ENCODE measurements around the gene AFAP1L2.

The AFAP1L2 gene

DNA sequence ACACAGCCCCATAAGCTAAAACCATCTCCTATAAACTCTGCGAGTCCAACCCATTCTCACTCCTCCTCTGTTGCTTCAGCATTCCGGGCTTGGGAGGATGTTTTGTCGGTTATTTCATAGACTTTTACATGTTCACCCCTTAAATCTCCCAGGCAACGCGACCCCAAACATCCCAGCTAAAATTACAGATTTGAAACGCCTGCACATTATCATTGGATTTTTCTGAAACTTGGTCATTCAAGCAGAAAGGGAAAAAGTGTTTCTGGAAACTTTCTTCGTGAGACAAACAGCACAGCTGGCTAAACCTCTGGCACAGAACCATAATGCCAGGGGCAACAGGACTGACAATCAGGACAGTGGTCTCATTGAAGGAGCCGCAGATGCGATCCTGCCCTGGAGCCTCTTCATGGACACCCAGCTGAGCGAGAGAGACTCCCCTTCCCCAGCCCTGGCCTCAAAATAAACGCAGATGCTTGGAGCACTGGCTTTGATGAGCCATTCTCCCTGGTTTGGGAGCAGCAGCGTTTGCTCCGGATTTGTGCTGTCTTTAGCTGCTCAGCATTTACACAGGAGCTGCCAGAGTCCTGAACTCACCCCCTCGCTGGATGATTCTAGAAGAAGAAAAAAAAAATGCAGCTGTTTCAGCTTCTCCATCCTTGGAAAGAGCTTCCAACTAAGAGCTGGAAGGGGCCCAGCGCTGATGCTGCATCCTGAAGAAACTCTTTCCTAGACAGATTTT is 30.1 kb downstream of the AFAP1L2 start:
- no peak overlapping the region for H3K4me3 ChIP-seq (ENCODE audit: low read depth, low read length)
- peaks cover 14% of the 10 kb centered on the region for H3K27me3 ChIP-seq (ENCODE audit: insufficient read depth, low read length)
- no peak overlapping the region for H2AFZ ChIP-seq (ENCODE audit: low read length, unreplicated experiment)
- H3K79me2 ChIP-seq (ENCODE audit: control insufficient read depth, insufficient read depth, low read length, unreplicated experiment) = no peaks in the 10 kb centered on the region
- no peak overlapping the region for H3K27ac ChIP-seq (ENCODE audit: low read depth, low read length)
- H3K36me3 ChIP-seq (ENCODE audit: insufficient read depth, low read length) = no peaks in the 10 kb centered on the region
- H3K4me1 ChIP-seq (ENCODE audit: control insufficient read depth, insufficient read depth, low read length, unreplicated experiment) = peaks cover 4% of the 10 kb centered on the region

DNA sequence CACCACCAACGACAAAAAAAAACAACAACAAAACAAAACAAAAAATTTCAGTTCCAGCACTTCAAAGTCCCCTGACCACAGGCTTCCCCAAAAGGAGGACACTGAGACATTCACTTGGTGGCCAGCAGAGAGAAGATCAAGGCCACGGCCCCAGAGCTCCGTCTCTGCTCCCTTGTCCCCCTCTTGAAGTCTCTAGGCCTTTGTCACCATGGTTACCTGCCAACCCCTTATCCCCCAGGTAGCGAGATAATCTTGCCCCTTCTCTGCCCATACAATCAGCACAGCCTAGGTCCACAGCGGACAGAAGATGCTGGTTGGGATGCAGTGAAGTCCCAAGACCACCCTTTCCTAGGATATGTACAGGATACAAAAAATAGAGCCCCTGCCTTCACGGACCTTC is 30.7 kb downstream of the AFAP1L2 start:
- Histone ChIP-seq H3K27ac (ENCODE audit: low read depth, low read length) (no peak overlapping the region), H3K36me3 (ENCODE audit: insufficient read depth, low read length) (no peaks in the 10 kb centered on the region), H2AFZ (ENCODE audit: low read length, unreplicated experiment) (no peak overlapping the region), H3K79me2 (ENCODE audit: control insufficient read depth, insufficient read depth, low read length, unreplicated experiment) (no peaks in the 10 kb centered on the region), H3K4me1 (ENCODE audit: control insufficient read depth, insufficient read depth, low read length, unreplicated experiment) (peaks cover 4% of the 10 kb centered on the region), H3K4me3 (ENCODE audit: low read depth, low read length) (no peak overlapping the region), H3K27me3 (ENCODE audit: insufficient read depth, low read length) (peaks cover 14% of the 10 kb centered on the region)

DNA sequence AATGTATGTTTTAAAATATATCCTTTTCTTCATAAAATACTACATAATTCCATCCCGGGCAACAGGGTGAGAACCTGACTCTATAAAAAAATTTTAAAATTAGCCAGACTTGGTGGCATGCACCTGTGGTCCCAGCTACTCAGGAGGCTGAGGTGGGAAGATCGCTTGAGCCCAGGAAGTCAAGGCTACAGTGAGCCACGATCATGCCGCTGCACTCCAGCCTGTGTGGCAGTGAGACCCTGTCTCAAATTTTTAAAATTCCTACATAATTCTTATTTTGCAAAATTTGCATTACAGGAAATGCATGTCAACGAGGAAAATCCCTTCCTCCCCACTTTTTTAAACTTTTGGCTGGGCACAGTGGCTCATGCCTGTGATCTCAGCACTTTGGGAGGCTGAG is 31.3 kb downstream of the AFAP1L2 start:
- no peak overlapping the region for H3K4me3 ChIP-seq (ENCODE audit: low read depth, low read length)
- peaks cover 10% of the 10 kb centered on the region for H3K27me3 ChIP-seq (ENCODE audit: insufficient read depth, low read length)
- H3K79me2 ChIP-seq (ENCODE audit: control insufficient read depth, insufficient read depth, low read length, unreplicated experiment) = no peaks in the 10 kb centered on the region
- H2AFZ ChIP-seq (ENCODE audit: low read length, unreplicated experiment) = no peak overlapping the region
- no peak overlapping the region for H3K27ac ChIP-seq (ENCODE audit: low read depth, low read length)
- H3K4me1 ChIP-seq (ENCODE audit: control insufficient read depth, insufficient read depth, low read length, unreplicated experiment) = peaks cover 5% of the 10 kb centered on the region
- no peaks in the 10 kb centered on the region for H3K36me3 ChIP-seq (ENCODE audit: insufficient read depth, low read length)

DNA sequence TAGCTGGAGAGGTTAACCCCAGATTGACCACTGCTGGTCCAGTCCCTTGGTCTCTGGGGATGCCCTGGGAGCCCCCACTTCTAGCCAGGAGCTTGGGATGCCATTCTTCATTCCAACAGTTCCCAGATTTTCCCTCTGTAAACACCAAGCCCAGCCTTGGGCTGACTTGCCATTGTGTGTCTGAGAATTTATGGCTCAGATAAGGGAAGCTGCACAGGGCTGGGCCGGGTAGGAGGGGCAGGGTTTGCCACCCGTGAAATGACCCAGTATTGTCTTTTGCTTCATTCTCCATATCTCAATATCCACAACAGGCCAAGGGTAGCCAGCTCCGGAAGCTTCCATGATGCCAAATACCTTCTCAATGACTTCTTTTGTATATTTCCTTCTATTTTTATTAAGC is 32.1 kb downstream of the AFAP1L2 start:
- Histone ChIP-seq H3K4me1 (ENCODE audit: control insufficient read depth, insufficient read depth, low read length, unreplicated experiment) (peaks cover 13% of the 10 kb centered on the region), H3K79me2 (ENCODE audit: control insufficient read depth, insufficient read depth, low read length, unreplicated experiment) (no peaks in the 10 kb centered on the region), H3K27me3 (ENCODE audit: insufficient read depth, low read length) (peaks cover 8% of the 10 kb centered on the region), H3K27ac (ENCODE audit: low read depth, low read length) (no peak overlapping the region), H3K36me3 (ENCODE audit: insufficient read depth, low read length) (no peaks in the 10 kb centered on the region), H3K4me3 (ENCODE audit: low read depth, low read length) (no peak overlapping the region), H2AFZ (ENCODE audit: low read length, unreplicated experiment) (no peak overlapping the region)

DNA sequence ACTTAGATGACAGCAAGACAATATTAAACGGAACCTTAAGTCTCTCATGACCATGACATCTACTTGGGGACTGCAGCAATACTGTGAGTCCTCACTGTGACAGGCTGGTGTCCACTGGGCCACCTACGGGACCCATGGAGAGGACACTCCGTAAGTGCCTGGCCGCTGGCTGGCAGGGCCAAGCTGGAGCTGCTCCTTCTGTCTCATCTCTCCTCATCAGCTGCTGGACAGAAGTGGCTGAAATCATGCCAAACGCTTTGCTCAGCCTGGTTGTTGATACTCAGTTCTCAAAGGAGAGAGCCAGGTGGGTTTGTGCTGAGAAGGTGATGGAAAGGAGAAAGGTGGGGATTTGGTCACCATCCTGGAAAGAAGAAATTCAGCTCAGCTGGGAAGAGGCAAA is 33.3 kb downstream of the AFAP1L2 start:
- Histone ChIP-seq H3K4me1 (ENCODE audit: control insufficient read depth, insufficient read depth, low read length, unreplicated experiment) (peaks cover 15% of the 10 kb centered on the region), H3K27ac (ENCODE audit: low read depth, low read length) (no peak overlapping the region), H2AFZ (ENCODE audit: low read length, unreplicated experiment) (no peak overlapping the region), H3K36me3 (ENCODE audit: insufficient read depth, low read length) (no peaks in the 10 kb centered on the region), H3K27me3 (ENCODE audit: insufficient read depth, low read length) (no peaks in the 10 kb centered on the region), H3K79me2 (ENCODE audit: control insufficient read depth, insufficient read depth, low read length, unreplicated experiment) (no peaks in the 10 kb centered on the region), H3K4me3 (ENCODE audit: low read depth, low read length) (no peak overlapping the region)

DNA sequence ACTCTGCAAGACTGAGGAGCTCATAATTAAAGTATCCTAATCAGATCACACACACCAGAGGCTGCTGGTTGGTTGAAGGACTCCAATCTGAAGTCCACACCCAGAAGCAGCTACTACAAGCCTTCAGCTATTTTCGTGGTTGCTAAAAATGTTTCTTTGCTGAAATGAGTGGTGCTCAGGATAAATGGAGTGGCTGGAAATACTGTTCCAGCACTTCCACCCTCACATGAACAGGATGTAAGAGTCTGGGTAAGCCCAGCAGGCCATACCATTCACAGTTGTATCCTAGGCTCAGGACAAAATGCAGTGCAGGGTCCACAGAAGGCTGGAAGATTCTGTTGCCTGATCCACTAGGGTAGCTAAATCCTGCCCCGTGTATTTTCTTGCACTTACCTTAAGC is 34.1 kb downstream of the AFAP1L2 start:
- Histone ChIP-seq H3K4me3 (ENCODE audit: low read depth, low read length) (no peak overlapping the region), H3K79me2 (ENCODE audit: control insufficient read depth, insufficient read depth, low read length, unreplicated experiment) (no peaks in the 10 kb centered on the region), H3K4me1 (ENCODE audit: control insufficient read depth, insufficient read depth, low read length, unreplicated experiment) (peaks cover 15% of the 10 kb centered on the region), H3K27me3 (ENCODE audit: insufficient read depth, low read length) (no peaks in the 10 kb centered on the region), H3K27ac (ENCODE audit: low read depth, low read length) (no peak overlapping the region), H2AFZ (ENCODE audit: low read length, unreplicated experiment) (no peak overlapping the region), H3K36me3 (ENCODE audit: insufficient read depth, low read length) (no peaks in the 10 kb centered on the region)

DNA sequence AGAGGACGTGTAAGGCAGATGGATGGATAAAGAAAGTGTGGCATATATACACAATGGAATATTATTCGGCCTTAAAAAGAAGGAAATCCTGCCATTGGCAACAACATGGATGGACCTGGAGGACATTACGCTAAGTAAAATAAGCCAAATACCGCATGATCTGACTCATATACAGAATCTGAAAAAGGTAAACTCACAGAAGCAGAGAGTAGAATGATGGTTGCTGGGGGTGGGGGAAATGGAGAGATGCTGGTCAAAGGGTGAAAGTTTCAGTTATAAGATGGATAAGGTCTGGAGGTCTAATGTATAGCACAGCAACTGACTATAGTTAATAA is 36.3 kb downstream of the AFAP1L2 start:
- Histone ChIP-seq H3K4me1 (ENCODE audit: control insufficient read depth, insufficient read depth, low read length, unreplicated experiment) (peaks cover 11% of the 10 kb centered on the region), H3K79me2 (ENCODE audit: control insufficient read depth, insufficient read depth, low read length, unreplicated experiment) (no peaks in the 10 kb centered on the region), H2AFZ (ENCODE audit: low read length, unreplicated experiment) (no peak overlapping the region), H3K27me3 (ENCODE audit: insufficient read depth, low read length) (no peaks in the 10 kb centered on the region), H3K36me3 (ENCODE audit: insufficient read depth, low read length) (no peaks in the 10 kb centered on the region), H3K27ac (ENCODE audit: low read depth, low read length) (no peak overlapping the region), H3K4me3 (ENCODE audit: low read depth, low read length) (no peak overlapping the region)

DNA sequence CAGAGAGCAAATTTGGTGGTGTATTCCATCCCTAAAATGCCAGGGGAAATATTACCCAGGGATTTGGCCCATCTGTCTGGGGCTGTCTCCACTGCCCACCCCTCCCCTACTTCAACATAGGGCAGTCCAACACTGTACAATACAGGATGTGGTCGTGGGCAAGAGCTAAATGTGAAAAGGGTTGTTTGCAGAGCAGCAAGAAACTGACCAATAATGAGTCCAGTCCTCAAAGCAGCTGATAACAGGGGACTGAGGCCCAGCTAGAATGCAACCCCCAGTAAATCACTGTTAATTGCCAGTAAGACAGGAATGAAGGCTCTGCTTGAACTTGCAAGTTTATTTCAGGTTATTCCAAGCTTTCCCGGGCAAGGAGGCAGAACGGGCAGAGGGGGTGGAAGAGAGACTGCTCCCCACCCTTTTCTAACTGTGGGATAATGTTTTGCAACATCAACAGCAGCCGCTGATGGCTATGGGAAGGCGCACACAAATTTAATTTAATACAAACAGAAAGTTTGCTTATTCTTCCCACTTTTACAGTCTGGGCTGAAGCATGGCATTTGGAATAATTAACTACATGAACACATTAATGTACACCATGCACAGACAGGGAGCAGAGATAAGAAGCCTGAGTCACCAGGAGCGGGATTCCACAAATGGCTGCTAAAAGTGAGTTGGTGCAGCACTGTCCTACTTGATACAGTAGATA is 36.8 kb downstream of the AFAP1L2 start:
- peaks cover 11% of the 10 kb centered on the region for H3K4me1 ChIP-seq (ENCODE audit: control insufficient read depth, insufficient read depth, low read length, unreplicated experiment)
- no peaks in the 10 kb centered on the region for H3K36me3 ChIP-seq (ENCODE audit: insufficient read depth, low read length)
- H3K79me2 ChIP-seq (ENCODE audit: control insufficient read depth, insufficient read depth, low read length, unreplicated experiment) = no peaks in the 10 kb centered on the region
- H3K4me3 ChIP-seq (ENCODE audit: low read depth, low read length) = no peak overlapping the region
- H3K27ac ChIP-seq (ENCODE audit: low read depth, low read length) = no peak overlapping the region
- H2AFZ ChIP-seq (ENCODE audit: low read length, unreplicated experiment) = no peak overlapping the region
- H3K27me3 ChIP-seq (ENCODE audit: insufficient read depth, low read length) = no peaks in the 10 kb centered on the region

DNA sequence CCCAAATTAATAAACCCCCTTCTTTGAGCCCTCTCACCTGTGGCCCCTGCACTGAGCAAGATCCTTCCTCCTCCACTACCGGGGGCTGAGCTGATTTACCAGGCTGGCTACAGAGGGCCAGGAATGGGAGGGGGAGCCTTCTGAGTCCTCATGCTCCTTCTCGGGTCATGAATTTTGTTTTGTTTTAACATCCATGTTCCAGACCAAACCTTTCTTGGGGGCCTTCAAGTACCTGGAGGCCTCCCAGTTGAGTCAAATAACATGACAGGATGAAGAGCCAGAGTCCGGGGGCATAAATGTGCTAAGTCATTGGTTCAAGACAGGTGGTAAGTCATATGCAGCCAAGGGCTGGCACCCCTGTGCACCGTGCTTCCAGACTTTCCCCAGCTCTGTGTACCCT is 39.6 kb downstream of the AFAP1L2 start:
- Histone ChIP-seq H3K4me1 (ENCODE audit: control insufficient read depth, insufficient read depth, low read length, unreplicated experiment) (peaks cover 15% of the 10 kb centered on the region), H3K27me3 (ENCODE audit: insufficient read depth, low read length) (peaks cover 13% of the 10 kb centered on the region; the same call in 1 of the 2 replicates), H2AFZ (ENCODE audit: low read length, unreplicated experiment) (no peak overlapping the region), H3K4me3 (ENCODE audit: low read depth, low read length) (no peak overlapping the region), H3K27ac (ENCODE audit: low read depth, low read length) (no peak overlapping the region), H3K79me2 (ENCODE audit: control insufficient read depth, insufficient read depth, low read length, unreplicated experiment) (no peaks in the 10 kb centered on the region), H3K36me3 (ENCODE audit: insufficient read depth, low read length) (no peaks in the 10 kb centered on the region)

DNA sequence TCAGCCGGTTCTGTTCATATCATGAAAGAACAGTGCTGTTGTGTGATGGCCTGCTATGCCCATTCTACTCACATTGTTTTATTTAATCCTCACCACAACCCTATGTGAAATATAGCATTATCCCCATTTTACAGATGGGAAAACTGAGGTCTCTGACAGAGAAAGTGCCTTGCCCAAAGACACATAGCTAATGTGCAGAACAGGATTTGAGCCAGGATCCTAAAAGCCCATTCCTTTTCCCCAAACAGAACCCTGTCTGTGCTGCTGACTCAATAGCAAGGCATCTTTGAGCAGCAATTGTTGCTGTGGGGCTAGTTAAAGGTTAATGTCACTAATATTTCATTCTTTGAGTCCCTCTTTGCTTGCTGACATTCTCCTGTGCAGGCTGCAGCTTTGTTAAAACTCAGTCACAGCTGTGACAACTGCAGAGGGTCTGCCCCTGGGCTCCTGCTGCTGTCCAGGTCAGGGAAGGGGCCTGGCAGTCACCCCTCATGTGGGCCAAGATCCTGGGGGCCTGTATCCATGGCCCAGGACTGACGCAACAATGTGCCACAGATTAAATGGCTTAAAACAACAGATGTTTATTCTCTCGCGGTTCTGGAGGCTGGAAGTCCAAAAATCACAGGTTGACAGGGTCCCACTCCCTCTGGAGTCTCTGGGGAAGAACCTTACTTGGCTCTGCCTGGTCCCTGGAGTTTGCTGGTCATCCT is 40.4 kb downstream of the AFAP1L2 start:
- no peaks in the 10 kb centered on the region for H3K36me3 ChIP-seq (ENCODE audit: insufficient read depth, low read length)
- no peak overlapping the region for H2AFZ ChIP-seq (ENCODE audit: low read length, unreplicated experiment)
- H3K4me1 ChIP-seq (ENCODE audit: control insufficient read depth, insufficient read depth, low read length, unreplicated experiment) = peaks cover 24% of the 10 kb centered on the region

More for the DNA sequence above, 40.4 kb downstream of the AFAP1L2 start:
- no peak overlapping the region for H3K4me3 ChIP-seq (ENCODE audit: low read depth, low read length)
- H3K27me3 ChIP-seq (ENCODE audit: insufficient read depth, low read length) = peaks cover 13% of the 10 kb centered on the region; the same call in 1 of the 2 replicates
- H3K27ac ChIP-seq (ENCODE audit: low read depth, low read length) = no peak overlapping the region
- no peaks in the 10 kb centered on the region for H3K79me2 ChIP-seq (ENCODE audit: control insufficient read depth, insufficient read depth, low read length, unreplicated experiment)

Measured in ACC112 (cell line).